Fibroblast of skin of left biceps (primary cell): ENCODE results near the gene KIAA1614.

Experiments
- DNase-seq, 2 experiments: peaks; one replicate each; pipeline ENCODE4 v3.0.0-alpha.2; 2013; ENCODE audit warnings: low read depth in 2 of 2

Gene KIAA1614

DNA sequence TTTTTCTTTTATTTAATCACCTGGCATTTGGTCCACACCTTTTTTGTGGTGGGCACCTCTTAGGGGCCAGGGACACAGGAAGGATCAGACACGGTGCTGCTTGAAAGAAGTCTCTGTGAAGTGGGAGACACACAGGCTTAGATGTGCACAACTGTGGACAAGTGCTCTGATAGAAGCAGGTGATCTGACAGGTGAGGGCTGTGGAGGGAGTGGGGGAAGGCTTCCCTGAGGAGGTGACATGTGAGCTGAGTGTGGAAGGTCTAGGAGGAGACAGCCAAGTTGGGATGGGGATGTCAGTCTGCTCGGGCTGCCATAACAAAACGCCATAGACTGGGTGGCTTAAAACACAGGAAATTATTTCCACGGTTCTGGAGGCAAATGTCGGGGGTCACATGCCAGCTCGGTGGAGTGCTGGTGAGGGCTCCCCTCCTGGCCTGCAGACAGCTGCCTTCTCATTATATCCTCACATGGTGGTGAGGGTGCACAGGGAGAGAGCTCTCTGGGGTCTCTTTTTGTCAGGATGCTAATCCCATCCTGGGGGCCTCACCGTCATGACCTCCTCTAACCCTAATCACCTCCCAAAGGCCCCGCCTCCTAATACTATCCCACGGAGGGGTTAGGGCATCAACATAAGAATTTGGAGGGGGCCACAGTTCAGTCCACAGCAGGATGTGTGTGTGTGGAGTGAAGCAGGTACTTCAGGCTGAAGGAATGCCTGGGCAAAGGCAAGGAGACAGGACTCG is 5.2 kb upstream of the KIAA1614 start:
- DNase-seq = no peak

DNA sequence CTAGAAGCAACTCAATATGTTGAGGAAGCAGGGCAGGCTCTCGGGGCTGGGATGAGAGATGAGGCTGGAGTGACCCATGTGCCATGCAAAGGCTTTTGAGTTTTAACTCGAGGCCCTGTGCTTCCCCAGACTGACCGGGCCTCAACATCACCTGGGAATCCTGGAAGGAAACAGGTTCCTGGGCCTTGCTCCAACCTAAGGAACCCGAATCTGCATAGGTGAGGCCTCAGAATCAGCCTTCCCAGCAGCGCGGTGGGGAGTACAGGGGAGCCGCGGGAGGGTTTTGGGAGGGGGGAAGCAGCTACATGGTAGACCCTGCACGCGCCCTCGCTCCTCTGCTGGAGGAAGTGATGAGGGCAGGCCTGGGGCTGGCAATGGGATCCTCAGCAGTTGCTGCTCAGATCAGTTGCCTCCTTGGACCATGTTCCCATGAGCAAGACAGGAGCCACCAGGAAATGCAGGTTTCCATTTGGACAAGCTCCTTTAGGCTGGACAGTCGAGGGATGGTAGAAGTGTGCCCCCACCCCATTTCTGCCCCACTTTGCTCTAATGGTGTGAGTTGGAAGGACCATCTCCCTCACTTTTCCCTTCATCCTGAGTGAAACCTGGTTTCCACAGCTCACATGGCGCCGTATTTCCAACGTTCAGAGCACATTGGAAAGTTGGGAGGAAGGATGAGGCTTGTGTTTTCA is 4.5 kb upstream of the KIAA1614 start:
- no peak for DNase-seq

DNA sequence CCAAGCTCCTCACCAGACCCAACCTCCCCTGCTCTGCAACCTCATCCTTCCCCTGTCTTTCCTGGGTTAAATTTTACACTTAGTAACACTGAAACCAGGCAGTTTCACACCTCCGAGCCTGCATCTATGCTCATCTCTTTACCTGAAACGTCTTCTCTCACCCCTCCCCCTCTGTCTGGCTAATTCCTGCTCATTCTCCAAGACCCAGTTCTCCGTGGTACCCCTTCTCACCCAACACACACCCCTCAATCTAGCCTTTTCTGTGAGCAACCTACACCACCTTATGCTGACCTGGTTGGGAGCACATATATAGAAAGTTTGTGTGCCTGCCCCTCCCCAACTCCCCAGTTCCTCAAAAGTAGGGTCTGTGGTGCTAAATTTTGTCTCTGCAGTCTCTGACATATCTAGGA is 3.7 kb upstream of the KIAA1614 start:
- DNase-seq = no peak

DNA sequence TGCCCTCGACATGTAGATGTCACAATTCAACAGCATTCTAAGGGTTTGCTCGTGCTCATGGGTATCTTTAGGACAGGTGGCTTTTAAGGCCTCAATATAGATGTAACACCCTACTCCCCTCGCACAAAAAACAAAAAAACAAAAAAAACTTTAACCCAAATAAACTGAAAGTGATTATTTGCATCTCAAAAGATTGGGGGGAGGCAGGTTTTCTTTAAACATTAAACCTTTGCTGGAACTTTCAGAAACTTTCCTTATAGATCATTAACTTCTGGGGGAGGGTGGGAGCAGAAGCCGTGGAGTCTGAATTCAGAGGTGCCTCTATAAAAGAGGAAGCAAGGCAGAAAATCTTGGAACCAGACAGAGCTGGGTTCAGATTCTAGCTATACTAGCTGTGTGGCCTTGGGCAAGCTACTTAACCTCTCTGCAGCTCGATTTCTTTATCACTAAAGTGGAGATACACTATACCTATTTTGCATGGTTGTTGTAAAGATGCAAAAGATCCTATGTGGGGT is 3.2 kb upstream of the KIAA1614 start:
- no peak for DNase-seq

DNA sequence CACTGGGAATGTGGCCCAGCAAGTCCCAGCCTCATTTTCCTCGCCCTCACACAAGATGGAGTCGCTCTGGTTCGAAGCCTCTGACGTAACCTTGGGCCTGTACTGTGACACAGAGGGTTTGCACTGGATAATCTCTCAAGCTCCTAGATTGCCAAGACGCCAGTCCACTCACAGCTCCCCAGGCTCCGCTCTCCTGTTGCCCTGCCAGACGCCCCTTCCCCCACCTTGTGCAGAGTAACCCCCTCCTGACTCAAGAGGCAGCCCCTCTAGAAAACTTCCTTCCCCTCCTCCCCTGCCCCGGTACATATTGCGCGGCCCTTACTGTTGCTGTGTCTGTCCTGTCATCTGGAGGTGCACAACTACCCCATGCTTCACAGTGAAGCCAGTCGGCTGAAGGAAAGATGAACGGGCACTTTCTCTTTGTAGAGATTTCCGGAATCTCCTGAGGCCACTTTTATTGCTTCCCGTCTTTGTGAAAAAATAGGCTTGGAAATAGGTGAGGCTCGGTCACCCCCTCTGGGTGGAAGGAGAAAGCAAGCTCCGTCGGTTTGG is 981 bp upstream of the KIAA1614 start:
- DNase-seq = no peak

DNA sequence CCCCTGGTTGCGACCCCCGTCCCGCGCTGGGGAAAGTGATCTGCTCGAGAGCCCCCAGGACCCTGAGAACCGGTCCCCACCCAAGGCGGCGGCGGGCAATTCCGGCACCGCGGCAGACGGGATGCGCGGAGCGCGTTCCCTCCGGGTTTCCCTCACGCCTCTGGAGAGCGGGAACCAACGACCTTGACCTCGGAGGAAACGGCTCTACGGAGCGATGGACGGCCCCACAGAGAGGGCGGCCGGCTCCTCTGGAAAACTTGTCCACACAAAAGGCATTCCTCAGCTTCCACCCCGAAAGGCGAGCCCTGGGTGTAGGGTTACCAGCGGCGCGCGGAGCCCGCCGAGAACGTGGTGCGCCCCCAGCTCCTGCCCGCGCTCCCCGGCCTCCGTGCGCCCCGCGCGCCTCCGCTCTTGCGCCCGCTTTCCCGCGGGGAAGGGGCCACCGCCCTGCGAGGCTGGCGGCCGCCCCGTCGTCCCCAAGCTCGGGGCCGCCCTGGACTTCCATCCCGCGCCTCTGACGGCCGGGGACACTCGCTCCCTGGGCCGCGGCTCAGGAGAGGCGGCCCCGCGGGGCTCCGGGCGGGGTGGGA is 391 bp upstream of the KIAA1614 start:
- DNase-seq = no peak

DNA sequence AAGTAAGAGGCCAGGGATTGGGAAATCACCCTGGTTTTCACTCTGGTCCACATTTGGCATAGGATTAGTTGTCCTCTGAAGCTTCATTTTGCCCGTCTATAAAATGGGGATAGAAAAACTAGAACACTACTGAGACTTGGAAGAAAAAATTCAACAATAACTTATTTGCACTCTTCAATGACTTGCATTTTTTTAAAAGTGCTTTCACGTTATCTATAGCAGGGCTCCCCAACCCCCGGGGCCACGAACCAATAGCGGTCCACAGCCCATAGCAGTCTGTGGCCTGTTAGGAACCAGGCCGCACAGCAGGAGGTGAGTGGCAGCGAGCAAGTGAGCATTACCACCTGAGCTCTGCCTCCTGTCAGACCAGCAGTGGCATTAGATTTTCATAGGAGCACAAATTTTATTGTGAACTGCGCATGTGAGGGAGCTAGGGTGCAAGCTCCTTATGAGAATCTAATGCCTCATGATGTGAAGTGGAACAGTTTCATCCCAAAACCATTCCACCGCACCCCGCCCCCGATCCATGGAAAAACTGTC is 2.8 kb downstream of the KIAA1614 start:
- DNase-seq = no peak

DNA sequence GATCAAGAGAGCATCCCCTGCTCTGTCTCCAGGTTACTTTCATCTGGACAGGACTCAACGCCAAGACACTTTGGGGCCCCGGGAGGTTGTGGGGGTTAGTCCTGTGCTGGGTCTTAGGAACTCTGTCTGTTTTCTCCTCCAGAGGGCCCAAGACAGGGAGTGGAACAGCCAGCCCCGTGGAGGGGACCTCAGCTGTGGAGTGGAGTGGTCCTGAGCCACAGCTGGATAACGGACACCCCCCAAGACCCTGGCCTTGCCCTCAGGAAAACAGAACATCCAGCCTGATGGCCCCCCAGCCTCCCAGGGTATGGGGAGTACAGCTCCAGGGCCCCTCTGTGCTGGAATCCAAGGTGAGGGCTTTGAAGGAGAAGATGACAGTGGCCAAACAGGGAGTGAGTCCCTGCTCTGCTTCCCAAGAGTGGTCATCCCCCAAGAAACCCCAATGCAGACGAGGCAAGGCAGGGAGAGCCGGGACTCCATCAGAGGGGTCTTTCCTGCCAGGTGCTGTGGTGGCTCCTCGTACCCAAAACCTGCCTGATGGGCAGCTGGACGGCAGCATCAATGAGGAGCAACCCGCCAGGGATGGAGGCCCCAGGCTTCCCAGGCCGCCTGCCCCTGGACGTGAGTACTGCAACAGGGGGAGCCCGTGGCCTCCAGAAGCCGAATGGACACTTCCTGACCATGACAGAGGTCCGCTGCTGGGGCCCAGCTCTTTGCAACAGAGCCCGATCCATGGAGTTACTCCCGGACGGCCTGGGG is 3.5 kb downstream of the KIAA1614 start:
- DNase-seq = no peak

DNA sequence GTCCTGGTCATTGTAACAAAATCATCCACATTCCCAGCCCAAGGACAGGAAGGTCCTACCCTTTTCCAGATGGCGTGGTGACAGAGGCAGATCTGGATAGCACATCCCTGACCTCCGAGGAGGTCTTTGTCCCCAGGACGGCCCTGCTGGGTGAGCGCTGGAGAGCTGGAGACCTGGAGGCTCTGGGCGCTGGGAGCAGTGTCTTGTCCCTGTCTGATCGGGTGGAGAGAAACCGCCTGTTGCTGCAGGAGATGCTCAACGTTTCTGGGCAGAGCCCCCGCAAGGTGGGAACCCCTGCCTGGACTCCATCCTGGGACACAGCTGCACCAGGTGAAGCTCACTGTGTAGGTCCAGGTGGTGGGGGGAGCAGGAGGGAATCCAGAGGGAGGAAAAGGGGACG is 4.1 kb downstream of the KIAA1614 start:
- DNase-seq = no peak

DNA sequence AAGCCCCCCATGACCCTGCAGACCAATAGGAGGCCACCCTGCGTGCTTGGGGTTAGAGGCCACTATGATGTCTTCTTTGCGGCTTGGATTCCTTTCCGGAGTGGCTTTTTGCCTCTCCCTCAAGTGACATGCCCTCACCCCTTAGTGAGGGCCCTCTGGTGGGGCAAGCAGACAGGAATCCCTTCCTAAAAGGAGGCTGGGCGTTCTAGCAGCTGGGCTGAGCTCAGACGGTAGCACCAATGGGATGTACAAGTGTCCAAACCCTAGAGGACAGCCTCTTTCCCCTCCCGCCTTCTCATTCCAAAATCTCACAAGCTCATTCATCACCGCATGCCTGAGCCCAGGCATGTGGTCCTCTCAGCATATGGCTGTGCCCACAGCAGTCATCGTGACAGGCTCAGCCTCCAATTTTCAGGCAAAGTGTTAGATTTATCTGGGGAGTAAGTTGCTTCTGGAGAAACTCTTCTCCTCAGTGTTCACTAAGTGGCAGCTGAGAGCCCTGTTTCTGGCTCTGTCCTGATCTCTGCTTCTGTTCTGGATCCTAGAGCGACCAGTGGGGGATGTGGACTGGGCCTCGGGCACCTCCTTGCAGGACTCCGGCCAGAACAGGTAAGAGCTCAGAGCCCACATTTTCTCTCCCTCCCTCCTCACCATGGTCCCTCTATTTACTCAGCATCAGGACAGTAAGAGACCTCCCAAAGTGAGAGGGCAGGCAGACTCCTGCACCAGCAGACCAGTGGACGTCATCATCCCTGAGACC is 4.8 kb downstream of the KIAA1614 start:
- DNase-seq = no peak

DNA sequence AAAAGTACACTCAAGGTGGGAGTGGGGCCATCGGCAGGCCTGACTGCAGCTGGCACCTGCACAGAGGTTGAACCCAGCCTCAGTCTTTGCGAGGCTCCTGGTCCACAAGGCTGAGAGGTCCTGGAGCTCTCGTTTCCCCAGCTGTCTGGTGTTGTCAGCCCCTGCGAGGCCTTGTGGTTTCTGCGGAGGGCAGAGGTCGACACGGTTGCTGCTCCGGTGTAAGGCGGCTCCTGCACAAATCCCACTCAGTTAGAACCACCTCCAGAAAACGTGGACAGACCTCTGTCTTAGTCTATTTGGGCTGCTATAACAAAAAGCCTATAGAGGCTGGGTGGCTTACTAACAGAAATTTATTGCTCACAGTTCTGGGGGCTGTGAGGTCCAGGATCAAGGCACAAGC is 5.8 kb downstream of the KIAA1614 start:
- no peak for DNase-seq

DNA sequence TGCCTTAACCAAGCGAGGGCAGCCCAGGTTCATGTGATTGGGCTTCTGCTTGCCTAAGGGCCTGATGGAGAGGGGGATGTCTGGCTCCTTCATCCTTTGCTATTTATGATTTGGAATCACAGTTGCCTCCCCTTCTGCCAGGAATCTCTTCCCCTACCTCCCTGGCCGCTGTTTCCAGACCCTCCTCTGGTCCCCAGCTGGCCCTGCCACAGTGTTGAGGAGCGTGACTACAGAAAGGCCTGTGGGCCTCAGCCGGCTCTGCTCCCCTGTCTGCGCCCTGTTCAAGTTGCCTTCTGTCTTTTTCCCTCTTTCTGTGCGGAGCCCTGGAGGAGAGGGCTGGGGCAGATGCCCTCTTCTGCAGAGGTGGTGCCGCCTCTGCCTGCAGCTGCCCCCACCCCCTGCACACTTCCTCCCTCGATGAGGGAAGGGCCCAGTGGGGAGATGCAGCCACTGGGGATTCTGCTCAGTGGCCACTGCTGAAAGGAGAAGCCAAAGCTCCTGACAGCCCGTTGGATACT is 6.5 kb downstream of the KIAA1614 start:
- no peak for DNase-seq

DNA sequence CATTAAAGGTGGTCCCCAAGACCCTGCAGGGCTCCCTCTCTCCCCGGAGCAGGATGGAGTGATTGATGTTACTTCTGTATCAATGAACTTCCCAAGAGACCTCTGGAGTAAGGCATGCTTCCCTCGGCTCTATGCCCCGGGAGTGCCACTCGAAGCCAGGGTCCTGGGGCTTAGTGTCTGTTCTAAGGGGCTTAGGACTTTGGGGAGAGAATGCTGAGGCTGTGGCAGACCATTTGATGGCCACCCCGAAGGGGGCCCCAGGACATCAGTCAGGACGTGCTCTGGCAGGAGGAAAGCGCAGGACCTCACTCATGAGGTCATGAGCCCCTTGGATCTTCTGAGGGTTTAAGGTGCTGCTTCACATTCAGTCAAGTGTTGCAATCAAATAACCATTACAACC is 7.5 kb downstream of the KIAA1614 start:
- DNase-seq = no peak

DNA sequence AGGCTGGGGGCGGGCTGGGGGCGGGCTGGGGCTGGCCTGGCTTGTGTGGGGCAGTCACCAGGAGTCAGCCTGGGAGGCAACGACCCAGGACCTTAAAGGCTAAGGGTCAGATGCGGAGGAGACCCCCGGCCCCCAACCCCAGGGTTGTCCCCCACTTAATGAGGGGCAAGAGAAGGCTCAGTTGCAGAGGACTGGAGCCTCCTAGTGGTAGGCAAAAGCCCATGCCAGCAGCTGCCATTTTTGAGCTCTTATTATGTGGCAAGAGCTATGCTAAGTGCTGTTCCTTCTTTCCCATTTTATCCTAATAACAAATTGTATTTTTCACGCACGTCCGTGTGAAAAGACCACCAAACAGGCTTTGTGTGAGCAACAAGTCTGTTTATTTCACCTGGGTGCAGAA is 8.0 kb downstream of the KIAA1614 start:
- DNase-seq = no peak

DNA sequence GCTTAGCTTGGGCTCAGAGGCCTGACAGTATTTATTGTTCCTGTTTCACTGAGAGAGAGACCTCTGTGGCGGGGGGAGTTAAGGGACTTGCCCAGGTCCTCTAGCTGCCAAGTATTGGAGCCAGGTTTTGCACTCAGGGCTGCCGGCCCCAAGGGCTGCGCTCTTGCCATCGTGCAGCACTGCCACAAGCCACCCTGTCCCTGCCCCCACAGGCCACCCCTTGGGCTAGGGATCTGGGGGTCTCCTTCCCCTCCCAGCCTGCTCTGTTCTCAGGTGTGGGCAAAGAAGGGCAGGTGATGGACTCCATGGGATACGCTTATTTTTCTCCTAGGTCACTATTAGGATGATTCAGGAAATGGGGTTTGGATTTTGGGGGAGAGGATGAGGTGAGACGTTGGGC is 8.7 kb downstream of the KIAA1614 start:
- no peak for DNase-seq

DNA sequence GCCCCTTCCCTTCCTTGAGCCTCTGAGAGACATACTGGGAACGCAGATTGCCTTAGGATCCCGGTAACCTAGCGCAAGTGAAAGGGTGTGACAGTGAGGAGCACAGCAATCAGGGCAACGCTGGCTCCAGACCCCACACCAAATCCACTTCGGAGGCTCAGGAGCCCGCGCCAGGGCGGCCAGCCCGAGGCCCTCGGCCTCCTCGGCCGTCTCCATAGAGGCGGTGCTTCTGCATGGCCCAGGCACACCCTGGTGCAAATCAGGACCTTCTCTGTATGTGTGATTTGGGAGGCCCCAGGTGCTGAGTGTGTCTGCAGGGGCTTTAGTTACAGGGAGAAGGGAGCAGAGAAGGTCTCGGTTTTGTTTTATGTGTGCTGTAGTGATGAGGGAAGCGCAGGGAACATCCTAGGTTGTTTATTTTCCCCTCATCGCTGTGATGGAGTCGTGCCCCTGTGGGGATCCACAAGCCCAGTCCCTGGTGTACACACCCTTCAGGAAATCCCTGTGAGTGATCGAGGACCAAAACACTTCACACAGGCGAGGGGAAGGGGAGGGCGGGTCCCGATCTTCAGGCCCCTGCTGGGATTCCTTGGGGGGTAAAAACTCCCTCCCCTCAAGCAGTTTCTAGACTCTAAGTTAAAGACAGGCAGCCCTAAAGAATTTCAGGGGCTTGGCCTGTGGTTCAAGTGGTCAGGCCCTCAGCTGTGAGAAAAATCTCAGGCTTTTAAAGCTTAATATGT is 9.4 kb downstream of the KIAA1614 start:
- DNase-seq = no peak

DNA sequence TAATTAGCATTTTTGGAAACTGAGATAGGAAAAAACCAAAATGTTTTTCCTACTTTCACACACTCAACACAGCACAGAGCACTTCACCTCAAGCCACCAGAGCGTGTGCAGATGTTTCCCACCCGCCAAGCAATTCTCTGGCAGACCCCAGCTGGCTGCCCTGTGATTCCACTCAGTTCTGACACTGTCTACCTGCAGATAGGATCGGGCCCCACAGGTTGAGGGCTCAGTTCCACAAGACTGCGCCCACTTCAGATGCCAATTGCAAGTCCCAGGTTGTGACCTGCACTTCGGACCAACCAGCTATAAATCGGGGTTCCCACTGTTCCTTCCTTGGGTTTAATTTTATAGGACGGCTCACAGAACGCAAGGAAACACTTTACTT is 9.9 kb downstream of the KIAA1614 start:
- DNase-seq = no peak

DNA sequence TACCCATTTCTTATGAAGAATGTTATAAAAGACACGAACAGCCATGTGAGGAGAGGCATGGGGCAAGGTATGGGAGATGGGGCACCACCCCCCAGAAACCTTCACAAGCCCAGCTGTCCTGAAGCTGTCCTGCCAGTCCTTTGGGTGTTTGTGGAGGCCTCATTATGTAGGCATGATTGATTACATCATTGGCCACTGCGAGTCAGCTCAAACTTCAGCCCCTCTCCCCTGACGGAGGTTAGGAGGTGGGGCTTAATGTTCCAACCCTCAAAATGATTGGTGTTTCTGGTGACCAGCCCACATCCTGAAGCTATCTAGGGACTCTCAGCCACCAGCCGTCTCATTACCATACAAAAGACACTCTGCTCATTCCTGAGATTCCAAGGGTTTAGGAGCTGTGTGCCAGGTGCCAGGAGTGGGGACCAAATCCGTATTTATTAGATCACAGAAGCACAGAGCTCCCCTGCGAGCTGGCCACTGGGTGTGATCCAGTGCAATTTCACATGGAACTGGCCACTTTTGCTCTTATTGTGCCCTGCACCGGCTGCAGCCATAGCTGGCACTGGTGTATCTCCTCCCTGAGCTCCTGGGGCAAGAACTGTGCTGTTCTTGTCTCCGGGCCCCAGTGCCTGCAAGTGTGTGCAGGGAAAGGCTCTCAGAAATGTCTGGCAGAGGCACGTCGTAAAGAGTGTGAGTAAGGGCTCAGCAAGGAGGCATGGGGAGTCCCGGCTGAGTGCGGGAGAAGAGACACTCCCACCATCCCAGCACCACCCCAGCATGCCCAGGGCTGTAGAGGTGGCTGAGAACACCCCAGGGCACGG is 10.5 kb downstream of the KIAA1614 start:
- no peak for DNase-seq

DNA sequence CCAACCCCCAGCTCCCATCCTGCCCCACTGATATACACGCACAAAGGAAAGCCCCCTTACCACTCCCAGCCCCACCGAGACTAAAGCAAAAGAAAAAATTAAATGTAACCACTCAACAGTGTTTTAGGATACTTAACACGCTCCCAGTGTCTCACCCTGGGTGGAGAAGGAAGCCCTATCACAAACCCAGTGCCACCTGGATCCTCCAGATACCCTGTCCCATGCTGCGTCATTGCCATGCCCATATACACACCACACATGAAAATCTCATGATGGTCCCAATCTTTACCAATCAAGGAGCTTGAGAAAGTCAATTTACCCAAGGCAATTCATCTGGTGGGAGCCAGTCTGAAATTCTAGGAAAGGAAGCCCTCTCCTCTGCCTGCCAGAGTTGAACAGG is 11.2 kb downstream of the KIAA1614 start:
- no peak for DNase-seq
